GM12801 (cell line): ENCODE data around the gene ABHD2.

ENCODE experiments used
- TF ChIP-seq, protein P1 (sequence below): IDR thresholded peaks from one replicate; pipeline ENCODE4 v1.5.1; 2011; ENCODE audit warnings: control low read depth; ENCODE audit not compliant: insufficient read length; ENCODE audit errors: extremely low read depth

The ABHD2 gene

GRCh38 chr15:89142423-89142822, 54.2 kb downstream of the ABHD2 start:
- TF ChIP-seq, protein P1, sequence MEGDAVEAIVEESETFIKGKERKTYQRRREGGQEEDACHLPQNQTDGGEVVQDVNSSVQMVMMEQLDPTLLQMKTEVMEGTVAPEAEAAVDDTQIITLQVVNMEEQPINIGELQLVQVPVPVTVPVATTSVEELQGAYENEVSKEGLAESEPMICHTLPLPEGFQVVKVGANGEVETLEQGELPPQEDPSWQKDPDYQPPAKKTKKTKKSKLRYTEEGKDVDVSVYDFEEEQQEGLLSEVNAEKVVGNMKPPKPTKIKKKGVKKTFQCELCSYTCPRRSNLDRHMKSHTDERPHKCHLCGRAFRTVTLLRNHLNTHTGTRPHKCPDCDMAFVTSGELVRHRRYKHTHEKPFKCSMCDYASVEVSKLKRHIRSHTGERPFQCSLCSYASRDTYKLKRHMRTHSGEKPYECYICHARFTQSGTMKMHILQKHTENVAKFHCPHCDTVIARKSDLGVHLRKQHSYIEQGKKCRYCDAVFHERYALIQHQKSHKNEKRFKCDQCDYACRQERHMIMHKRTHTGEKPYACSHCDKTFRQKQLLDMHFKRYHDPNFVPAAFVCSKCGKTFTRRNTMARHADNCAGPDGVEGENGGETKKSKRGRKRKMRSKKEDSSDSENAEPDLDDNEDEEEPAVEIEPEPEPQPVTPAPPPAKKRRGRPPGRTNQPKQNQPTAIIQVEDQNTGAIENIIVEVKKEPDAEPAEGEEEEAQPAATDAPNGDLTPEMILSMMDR: no peak

DNA sequence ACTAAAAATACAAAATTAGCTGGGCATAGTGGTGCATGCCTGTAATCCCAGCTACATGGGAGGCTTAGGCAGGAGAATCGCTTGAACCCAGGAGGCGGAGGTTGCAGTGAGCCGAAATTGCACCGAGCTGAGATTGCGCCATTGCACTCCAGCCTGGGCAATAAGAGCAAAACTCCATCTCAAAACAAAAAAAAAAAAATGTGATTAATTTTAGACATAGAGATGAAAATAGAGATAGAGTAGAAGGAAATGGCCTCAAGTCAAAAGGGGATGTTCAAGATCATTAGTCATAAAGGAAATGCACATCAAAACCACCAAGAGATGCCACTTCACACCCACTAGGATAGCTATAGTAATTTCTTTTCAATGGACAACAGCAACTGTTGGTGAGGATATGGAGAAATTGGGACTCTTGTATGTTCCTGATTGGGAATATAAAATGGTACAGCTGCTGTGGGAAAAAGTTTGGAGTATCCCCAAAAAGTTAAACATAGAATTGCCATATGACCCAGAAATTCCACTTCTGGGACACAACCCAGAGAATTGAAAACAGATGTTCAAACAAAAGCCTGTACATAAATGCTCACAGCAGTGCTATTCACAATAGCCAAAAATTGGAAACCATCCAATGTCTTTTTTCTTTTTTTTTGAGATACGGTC, 55.4 kb downstream of the ABHD2 start:
- TF ChIP-seq, protein P1: no peak

- TF ChIP-seq, protein P1: no peak
Observed at GRCh38 chr15:89144491-89144890, 56.2 kb downstream of the ABHD2 start.

DNA sequence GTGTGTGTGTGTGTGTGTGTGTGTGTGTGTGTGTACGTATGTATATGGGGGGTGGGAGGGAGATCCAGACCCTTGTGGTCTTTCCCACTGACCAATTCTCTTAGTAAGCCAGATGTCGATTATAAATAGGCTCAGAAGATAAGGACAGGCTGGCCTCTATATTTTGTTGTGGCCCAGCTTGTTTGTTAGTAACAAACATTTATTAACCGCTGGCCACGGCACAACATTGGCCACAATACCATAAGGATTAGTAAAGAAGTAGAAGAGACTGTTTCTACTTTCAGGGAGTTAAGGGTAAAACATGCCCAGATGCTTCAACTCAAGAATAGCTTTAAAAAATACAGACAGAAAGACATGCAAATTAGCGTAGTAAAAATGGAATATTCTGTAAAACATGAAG, 58.1 kb downstream of the ABHD2 start:
- TF ChIP-seq, protein P1: no peak

- TF ChIP-seq, protein P1: no peak
Observed at GRCh38 chr15:89148126-89148525, 59.9 kb downstream of the ABHD2 start.

DNA sequence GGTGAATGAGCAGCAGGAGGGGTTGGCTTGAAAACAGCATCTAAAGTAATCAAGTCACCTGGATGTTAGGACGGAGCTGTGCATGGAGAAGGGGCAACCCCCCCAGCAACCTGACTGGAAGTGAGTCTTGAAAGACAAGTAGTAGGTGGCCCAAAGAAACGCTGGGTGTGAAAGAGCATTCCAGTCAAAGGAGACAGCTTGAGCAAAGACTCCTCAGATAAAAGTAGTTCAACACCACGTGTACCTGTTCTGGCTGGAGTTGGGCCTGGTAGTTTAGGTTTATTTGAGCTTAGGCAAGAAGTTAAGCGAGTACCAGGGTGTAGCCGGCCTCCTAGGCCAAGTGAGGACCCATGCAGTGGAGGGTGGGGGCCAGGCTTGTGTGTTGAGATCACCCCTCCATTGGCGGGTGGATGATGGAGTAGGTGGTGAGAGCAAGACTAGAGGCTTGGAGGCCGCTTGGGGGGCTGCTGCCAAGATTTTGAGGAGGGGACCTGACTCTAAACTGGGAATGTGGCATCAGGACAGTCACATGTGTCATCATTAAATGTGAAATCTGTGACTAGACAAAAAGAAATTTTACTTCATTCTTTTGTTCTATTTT, 61.3 kb downstream of the ABHD2 start:
- TF ChIP-seq, protein P1: no peak

DNA sequence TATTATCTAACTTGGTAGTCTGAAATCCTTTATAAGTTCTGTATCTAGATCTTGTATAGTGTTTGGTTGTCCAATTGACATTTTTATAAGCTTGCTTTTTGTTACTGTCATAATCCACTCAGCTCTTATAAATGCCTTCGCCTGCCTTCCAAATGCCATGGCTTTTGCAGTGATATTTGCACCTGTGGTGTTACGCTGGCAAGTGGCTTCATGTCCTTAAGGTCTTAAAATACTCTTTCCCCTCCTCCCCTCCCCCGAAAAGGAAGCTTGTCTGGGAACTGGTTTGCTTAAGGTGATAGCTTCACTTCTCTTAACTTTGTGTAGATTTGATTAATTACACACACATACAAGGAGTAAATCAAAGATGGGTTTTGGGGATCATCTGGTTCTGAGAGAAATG, 62.0 kb downstream of the ABHD2 start:
- TF ChIP-seq, protein P1: no peak
